Mesothelial cell of epicardium (in vitro differentiated cells): Measurements from ENCODE around the gene PRKG1. TPM values are rescaled to one million over a fixed set of nuclear protein-coding genes. Genes with fewer than 3 reads are reported as not detected.
"Not testable (repeated sequence)": the region's sequence is repeated elsewhere in the genome, so short reads cannot be mapped to it uniquely, and the experiment has no call there.

ENCODE experiments used
- DNase-seq, 2 experiments: peaks; one replicate each; pipeline ENCODE4 v3.0.0; 2021; ENCODE audit warnings: low spot score in 2 of 2; ENCODE audit not compliant: unreplicated experiment in 2 of 2
- H3K27ac Mint-ChIP-seq: 2 replicates; pipeline ENCODE4 v1.8.0; 2021; ENCODE audit warnings: mixed read lengths
- H3K27me3 Mint-ChIP-seq: 2 replicates; pipeline ENCODE4 v1.8.0; 2021; ENCODE audit warnings: low read depth, mixed read lengths
- H3K36me3 Mint-ChIP-seq: 2 replicates; pipeline ENCODE4 v1.8.0; 2021; ENCODE audit warnings: mixed read lengths
- H3K4me1 Mint-ChIP-seq: 2 replicates; pipeline ENCODE4 v1.8.0; 2021; ENCODE audit warnings: mixed read lengths
- H3K4me3 Mint-ChIP-seq: 2 replicates; pipeline ENCODE4 v1.8.0; 2021; ENCODE audit warnings: mild to moderate bottlenecking, moderate library complexity, mixed read lengths
- H3K9me3 Mint-ChIP-seq: 2 replicates; pipeline ENCODE4 v1.8.0; 2021; ENCODE audit warnings: mixed read lengths
- CTCF ChIP-seq: fragments of 200-600 bp; sonication (generic); IDR thresholded peaks from one replicate; pipeline ENCODE4 v1.5.0; 2021; ENCODE audit warnings: antibody characterized with exemption; ENCODE audit not compliant: unreplicated experiment
- total RNA-seq: library from RNA; stranded (reverse); gene quantifications from 3 replicates; pipeline ENCODE4 v1.2.1, GENCODE V29; 2021

Gene PRKG1
- total RNA-seq, 1 donor from 2014 or later, result 37.0 TPM

- Mint-ChIP-seq H3K4me1 (peaks cover 9% of the 10 kb centered on the region), H3K27ac (no peak overlapping the region), H3K4me3 (no peak overlapping the region), H3K9me3 (no peaks in the 10 kb centered on the region), H3K36me3 (peaks cover 2% of the 10 kb centered on the region), H3K27me3 (no peaks in the 10 kb centered on the region)
- no peak for DNase-seq
- TF ChIP-seq CTCF, result no peak
Observed at GRCh38 chr10:51683031-51683691, 608.9 kb downstream of the PRKG1 start.

GRCh38 chr10:51685768-51686167 lies 611.5 kb downstream of the PRKG1 start:
- no peak for TF ChIP-seq CTCF
- Mint-ChIP-seq H3K36me3 (peaks cover 7% of the 10 kb centered on the region), H3K27me3 (no peaks in the 10 kb centered on the region), H3K4me3 (no peak overlapping the region), H3K4me1 (peaks cover 6% of the 10 kb centered on the region), H3K9me3 (peaks cover 18% of the 10 kb centered on the region), H3K27ac (no peak overlapping the region)
- no peak for DNase-seq

- TF ChIP-seq CTCF, result no peak
- H3K36me3 Mint-ChIP-seq, result peaks cover 7% of the 10 kb centered on the region
- H3K9me3 Mint-ChIP-seq, result peaks cover 18% of the 10 kb centered on the region
- H3K4me3 Mint-ChIP-seq, result no peak overlapping the region
- no peak for DNase-seq
- no peak overlapping the region for H3K27ac Mint-ChIP-seq
- H3K27me3 Mint-ChIP-seq, result no peaks in the 10 kb centered on the region
- peaks cover 6% of the 10 kb centered on the region for H3K4me1 Mint-ChIP-seq
Observed at GRCh38 chr10:51687296-51687695, 613.0 kb downstream of the PRKG1 start.

- peaks cover 18% of the 10 kb centered on the region for H3K9me3 Mint-ChIP-seq
- H3K27me3 Mint-ChIP-seq, H3K27ac Mint-ChIP-seq, H3K4me1 Mint-ChIP-seq, DNase-seq, H3K36me3 Mint-ChIP-seq, H3K4me3 Mint-ChIP-seq: not testable (repeated sequence)
Observed at GRCh38 chr10:51688826-51689225, 614.5 kb downstream of the PRKG1 start.

- no peak overlapping the region for H3K4me3 Mint-ChIP-seq
- H3K9me3 Mint-ChIP-seq, result peaks cover 18% of the 10 kb centered on the region
- H3K27me3 Mint-ChIP-seq, result no peaks in the 10 kb centered on the region
- peaks cover 6% of the 10 kb centered on the region for H3K4me1 Mint-ChIP-seq
- no peak overlapping the region for H3K27ac Mint-ChIP-seq
- no peak for DNase-seq
- TF ChIP-seq CTCF, result no peak
- H3K36me3 Mint-ChIP-seq, result peaks cover 7% of the 10 kb centered on the region
Observed at GRCh38 chr10:51689536-51689935, 615.2 kb downstream of the PRKG1 start.

GRCh38 chr10:51691135-51691534 lies 616.8 kb downstream of the PRKG1 start:
- no peak overlapping the region for H3K27ac Mint-ChIP-seq
- TF ChIP-seq CTCF, result no peak
- no peak overlapping the region for H3K4me3 Mint-ChIP-seq
- H3K36me3 Mint-ChIP-seq, result peaks cover 7% of the 10 kb centered on the region
- H3K27me3 Mint-ChIP-seq, result no peaks in the 10 kb centered on the region
- H3K4me1 Mint-ChIP-seq, result peaks cover 20% of the 10 kb centered on the region
- peaks cover 18% of the 10 kb centered on the region for H3K9me3 Mint-ChIP-seq
- DNase-seq, result no peak
